Measurements from ENCODE around the gene PSIP1.
A peak's percentile ranks its signal among the peaks of the same experiment; 100 is the strongest.

Gene PSIP1

GRCh38 chr9:15416880-15417279 lies 93.9 kb downstream of the PSIP1 start:
- ATAC-seq (ENCODE audit: insufficient read depth, low read depth) = peak; percentile 37; the same call in 1 of the 3 replicates

More at GRCh38 chr9:15416880-15417279, 93.9 kb downstream of the PSIP1 start:
- H3K36me3 ChIP-seq (ENCODE audit: insufficient read depth, low read length) = no peaks in the 10 kb centered on the region
- H3K9me3 ChIP-seq (ENCODE audit: insufficient read depth, low read length, severe bottlenecking) = peaks cover 2% of the 10 kb centered on the region
- H4K20me1 ChIP-seq (ENCODE audit: insufficient read depth, low read length) = no peaks in the 10 kb centered on the region
- DNase-seq = peak; percentile 35
- H3K27ac ChIP-seq (ENCODE audit: low read length) = no peak overlapping the region
- TF ChIP-seq CTCF (IDR thresholded peaks at IDR 0.05; ENCODE audit: borderline replicate concordance, extremely low read depth, low read length, poor library complexity, severe bottlenecking) (peak; percentile 41), EZH2 (IDR thresholded peaks at IDR 0.05; ENCODE audit: borderline replicate concordance, low read depth, low read length, severe bottlenecking) (no peak)
- H3K4me1 ChIP-seq (ENCODE audit: insufficient read depth, low read length) = peaks cover 2% of the 10 kb centered on the region
- no peak overlapping the region for H3K4me3 ChIP-seq (ENCODE audit: low read depth in 1 of 2, low read length in 2 of 2)
- H3K79me2 ChIP-seq (ENCODE audit: insufficient read depth, low read length) = no peaks in the 10 kb centered on the region
- no peak overlapping the region for H3K4me2 ChIP-seq (ENCODE audit: insufficient read depth, low read length)
- no peaks in the 10 kb centered on the region for H3K27me3 ChIP-seq (ENCODE audit: insufficient read depth, low read length, poor library complexity)
- H3K9ac ChIP-seq (ENCODE audit: low read depth, low read length) = no peak overlapping the region
- H2AFZ ChIP-seq (ENCODE audit: low read depth, low read length) = no peak overlapping the region
